LNCAP (cell line): ENCODE data around the gene CEACAM20.

ENCODE experiments used
- TF ChIP-seq, protein P1 (sequence below): fragments of 450-650 bp; IDR thresholded peaks from 2 replicates; pipeline ENCODE4 v1.5.1; 2017; ENCODE audit warnings: mild to moderate bottlenecking

The CEACAM20 gene

DNA sequence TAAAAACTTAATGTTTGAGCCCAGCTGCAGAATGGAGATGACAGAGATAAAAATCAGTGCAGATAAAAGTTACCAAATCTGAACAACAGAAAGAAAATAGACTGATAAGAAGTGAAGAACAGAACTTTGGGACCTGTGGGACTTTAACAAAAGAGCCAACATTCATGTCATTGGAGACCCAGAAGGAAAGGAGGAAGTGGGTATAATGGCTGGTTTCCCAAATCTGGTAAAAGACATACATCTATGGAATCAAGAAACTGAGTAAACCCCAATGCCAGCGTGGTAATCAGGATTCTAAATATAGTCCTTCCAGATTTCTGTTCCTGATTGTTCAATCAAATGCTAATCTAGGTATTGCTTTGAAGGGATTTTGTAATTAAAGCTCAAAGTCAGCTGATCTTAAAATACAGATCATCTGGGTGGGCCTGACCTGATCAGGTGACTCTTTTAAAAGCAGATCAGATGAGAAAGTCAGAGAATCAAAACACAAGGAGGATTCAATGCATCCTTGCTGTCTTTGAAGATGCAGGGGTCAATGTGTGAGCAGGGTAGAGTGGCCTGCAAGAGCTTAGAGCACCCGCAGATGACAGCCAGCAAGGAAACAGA lies 25.3 kb upstream of the CEACAM20 start:
- TF ChIP-seq, protein P1, sequence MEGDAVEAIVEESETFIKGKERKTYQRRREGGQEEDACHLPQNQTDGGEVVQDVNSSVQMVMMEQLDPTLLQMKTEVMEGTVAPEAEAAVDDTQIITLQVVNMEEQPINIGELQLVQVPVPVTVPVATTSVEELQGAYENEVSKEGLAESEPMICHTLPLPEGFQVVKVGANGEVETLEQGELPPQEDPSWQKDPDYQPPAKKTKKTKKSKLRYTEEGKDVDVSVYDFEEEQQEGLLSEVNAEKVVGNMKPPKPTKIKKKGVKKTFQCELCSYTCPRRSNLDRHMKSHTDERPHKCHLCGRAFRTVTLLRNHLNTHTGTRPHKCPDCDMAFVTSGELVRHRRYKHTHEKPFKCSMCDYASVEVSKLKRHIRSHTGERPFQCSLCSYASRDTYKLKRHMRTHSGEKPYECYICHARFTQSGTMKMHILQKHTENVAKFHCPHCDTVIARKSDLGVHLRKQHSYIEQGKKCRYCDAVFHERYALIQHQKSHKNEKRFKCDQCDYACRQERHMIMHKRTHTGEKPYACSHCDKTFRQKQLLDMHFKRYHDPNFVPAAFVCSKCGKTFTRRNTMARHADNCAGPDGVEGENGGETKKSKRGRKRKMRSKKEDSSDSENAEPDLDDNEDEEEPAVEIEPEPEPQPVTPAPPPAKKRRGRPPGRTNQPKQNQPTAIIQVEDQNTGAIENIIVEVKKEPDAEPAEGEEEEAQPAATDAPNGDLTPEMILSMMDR: no peak

DNA sequence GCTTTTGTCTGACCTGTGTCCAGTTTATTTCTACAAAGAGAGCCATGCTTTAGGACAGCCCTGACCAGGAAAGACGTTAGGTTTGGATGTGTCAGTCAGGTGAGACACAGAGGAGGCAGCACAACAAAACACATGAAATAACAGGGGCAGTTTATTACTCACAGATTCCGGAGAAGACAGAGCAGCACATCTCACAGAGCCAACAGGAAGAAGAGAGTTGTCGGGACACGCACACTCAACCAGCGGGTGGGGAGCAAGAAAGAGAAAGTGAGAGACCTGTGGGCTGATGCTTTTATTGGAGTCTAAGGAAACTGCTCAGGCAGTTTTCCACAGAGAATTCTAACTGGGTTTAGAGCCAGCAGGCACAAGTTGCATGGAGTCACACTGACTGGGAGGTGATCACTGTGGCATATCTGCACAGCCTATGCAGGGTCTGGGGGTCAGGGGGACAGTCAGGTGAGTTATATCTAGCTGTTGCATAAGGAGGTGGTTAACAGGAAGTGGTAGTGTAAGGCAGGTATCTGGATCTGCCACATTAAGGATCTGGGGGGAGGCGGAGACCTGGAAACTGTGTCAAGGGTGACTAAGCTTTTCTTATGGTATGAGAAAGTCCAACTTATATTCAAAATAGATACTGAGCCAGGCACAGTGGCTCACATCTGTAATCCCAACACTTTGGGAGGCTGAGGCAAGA lies 24.1 kb upstream of the CEACAM20 start:
- TF ChIP-seq, protein P1: no peak

DNA sequence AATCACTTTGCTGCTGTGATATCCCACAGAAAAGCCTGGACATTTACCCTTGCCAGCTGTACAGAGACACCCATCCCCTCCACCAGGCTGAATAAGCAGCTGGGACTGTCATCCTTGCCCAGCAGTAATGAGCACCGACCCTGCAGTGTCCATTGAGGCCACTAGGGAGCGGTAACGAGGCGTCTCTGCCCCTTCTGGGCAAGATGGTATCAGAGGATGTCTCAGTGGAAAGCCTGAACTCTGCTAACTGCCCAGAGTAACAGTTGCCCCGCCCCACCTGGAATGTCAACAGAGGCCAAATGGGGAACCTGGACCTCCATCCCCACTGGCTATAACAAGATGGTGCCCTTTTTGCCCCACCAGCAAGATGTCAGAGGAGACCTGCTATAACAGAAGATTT lies 22.8 kb upstream of the CEACAM20 start:
- TF ChIP-seq, protein P1: peak; percentile 32; the same call in 1 of the 2 replicates

DNA sequence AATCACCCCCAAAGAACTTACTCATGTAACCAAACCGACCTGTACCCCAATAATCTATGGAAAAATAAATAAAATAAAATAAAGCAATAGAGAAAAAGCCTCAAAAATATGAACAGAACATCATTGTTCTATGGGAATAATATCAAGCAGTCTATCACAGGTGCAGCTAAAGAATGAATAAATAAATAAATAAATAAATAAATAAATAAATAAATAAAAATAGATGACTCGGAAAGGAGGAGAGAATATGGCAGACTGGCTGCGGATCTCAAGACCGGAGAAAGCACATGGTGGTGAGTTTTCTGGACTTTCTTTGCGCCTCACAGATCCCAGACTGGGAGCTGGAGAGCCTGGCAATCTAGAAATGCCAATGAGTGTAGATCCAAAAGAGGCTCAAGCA lies 22.4 kb upstream of the CEACAM20 start:
- TF ChIP-seq, protein P1: no peak

DNA sequence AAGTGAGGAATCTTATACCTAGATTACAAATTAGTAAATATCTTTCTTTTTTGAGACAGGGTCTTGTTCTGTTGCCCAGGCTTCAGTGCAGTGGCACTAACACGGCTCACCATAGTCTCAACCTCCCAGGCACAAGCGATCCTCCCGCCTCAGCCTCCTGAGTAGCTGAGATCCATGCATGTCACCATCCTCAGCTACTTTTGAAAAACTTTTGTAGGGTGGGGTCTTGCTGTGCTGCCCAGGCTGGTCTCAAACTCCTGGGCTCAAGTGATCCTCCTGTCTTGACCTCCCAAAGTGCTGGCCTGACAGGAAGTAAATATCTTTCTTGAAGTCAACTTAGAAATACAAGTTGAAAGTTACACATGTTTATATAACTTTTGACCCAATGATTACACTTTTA lies 20.0 kb upstream of the CEACAM20 start:
- TF ChIP-seq, protein P1: no peak

DNA sequence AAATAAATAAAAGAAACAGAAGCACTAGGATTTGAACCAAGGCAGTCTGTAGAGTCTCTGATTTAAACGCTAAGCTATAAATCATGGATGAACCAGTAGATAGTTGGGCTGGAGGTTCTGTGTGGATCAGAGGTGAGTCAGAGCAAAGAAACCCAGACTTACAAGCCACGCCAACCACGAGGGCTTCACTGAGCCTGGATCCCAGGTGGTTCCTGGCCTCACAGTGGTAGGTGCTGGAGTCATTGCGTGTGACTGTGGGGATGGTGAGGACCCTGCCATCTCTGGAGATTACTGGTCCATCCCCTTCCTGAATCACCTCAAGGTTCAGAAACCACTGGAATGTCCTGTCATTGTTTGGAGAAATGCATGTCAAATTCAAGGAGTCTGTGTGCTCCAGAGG lies 19.3 kb upstream of the CEACAM20 start:
- TF ChIP-seq, protein P1: no peak

DNA sequence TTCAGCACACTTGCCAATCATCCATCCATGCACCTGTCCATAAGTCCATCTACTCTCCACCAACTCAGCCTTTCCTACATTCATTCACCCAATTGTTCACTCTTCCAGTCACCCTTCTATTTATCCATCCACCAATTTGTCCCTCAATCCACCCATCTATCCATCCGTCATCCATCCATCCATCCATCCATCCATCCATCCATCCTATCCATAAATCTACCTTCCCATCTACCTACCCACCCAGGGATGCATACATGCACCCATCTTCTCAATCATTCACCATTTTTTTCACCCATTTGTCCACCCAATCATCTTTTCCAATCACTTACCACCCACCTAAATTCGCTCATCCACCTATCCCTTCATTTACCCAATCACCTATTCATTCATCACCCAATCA lies 14.6 kb upstream of the CEACAM20 start:
- TF ChIP-seq, protein P1: no peak
